SKM-1 (cell line): ENCODE results near the gene CAMK2D.

Source experiments
- DNase-seq: peaks from one replicate; lab custom pipeline; 2025; ENCODE audit not compliant: unreplicated experiment; lab: John Stamatoyannopoulos, UW

CAMK2D gene

DNA sequence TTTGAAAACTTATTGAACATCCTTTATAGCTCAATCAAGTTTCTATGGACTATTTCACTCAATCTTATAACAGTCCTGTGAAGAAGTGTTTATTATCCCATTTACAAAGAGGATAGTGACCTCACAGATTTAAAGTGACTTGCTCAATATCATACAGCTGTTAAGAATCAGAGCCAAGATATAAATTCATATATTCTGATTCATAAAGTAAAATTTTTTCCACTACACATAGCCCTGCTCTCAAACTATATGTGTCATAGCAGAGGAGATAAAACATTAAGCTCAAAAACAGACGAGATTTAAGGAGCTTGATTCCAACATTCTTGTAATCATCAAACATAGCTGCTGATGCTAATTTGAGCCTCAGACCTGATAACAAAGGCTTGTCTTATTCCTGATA is 226.8 kb downstream of the CAMK2D start:
- DNase-seq: no peak

- DNase-seq: no peak
Observed at GRCh38 chr4:113531572-113531971, 230.0 kb downstream of the CAMK2D start.

DNA sequence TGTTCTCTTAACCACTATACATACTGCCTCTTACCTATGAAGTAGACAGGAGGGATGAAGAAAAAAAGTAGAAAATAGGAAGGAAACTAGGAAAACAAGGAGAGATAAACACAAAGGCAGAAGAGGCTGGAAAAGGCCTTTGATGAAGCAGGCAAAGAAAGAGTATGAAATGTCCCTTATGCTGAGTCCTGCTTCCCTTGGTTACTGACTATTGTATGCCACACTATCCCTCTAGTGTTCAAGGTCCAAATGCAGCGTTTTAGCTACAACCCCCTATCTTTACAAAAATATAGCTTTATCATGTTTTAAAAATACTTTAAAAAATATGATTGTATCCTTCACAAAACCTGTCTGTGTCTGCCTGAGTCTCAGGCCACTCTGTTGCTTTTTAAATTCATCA is 233.1 kb downstream of the CAMK2D start:
- no peak for DNase-seq

DNA sequence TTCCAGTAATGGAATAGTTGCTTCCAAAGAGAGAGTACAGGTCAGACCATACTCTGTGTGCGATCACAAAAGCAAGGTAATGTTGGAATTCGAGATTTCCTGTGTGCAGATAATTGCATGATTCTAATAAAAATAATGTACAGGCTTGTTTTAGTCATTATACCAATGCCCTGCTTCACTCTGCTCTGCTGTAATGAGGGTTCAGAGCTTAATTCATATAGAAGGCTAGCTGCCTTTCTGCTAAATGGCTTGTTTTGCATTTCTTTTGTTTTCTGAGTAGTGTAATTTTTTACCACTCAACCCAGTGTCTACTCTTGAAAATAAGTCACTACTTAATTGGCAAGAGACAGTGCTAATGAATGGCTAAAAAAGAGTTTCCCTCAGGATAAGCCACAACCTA is 236.0 kb downstream of the CAMK2D start:
- DNase-seq: no peak

- DNase-seq: no peak
Observed at GRCh38 chr4:113524505-113525186, 236.9 kb downstream of the CAMK2D start.

DNA sequence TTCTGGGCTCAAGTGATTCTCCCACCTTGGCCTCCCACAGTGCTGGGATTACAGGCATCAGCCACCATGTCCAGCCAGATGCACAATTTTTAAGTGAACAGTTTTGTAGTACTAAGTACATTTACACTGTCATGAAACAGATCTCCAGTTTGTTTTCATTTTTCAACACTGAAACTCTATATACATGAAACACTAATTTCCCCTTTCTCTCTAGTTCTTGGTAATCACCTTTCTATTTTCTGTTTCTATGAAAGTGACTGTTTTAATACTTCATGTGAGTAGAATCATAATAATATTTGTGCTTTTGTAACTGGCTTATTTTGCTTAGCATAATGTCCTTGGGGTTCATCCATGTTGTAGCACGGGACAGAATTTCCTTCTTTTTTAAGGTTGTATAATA is 237.4 kb downstream of the CAMK2D start:
- no peak for DNase-seq

- no peak for DNase-seq
Observed at GRCh38 chr4:113522433-113522832, 239.1 kb downstream of the CAMK2D start.

DNA sequence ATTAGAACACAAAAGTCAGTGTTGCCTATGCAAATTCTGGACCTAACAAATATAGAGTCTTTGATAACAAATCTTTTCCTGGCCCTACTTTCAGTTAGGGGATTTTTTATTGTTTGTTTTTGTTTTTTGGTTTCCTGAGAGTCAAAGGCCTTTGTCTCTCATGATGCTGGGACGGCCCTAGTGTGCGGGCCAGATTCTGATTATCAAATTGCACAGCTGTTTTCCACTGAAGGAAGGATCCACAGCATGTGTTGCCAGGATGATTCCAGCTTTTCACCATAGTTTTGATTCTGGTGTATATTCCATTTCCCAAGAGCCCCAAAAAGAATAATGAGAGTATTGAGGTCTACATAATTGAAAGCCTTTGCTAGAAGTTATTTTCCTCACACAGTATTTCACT is 248.2 kb downstream of the CAMK2D start:
- DNase-seq: no peak

- no peak for DNase-seq
Observed at GRCh38 chr4:113512880-113513279, 248.7 kb downstream of the CAMK2D start.

GRCh38 chr4:113511944-113512343 is 249.6 kb downstream of the CAMK2D start:
- DNase-seq: no peak

GRCh38 chr4:113509851-113510250 is 251.7 kb downstream of the CAMK2D start:
- DNase-seq: no peak

GRCh38 chr4:113505044-113505443 is 256.5 kb downstream of the CAMK2D start:
- DNase-seq: no peak

DNA sequence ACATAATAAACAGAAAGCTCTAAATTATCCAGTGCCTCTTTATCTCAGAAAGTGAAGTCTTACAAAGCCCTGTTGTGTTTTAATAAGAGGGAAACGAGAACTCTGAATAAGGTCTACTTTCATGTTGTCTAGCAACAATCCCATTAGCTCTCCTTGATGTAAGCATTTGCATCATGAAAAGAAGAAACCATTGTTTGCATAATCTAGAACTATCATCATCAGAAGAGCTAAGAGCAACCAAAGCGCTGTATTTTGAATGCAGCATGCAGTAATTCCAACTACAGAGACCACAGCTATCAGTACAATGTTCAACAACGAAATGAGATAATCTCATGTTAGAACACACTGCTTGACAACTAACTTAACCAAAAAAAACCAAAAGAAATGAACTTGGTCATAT is 257.1 kb downstream of the CAMK2D start:
- no peak for DNase-seq

DNA sequence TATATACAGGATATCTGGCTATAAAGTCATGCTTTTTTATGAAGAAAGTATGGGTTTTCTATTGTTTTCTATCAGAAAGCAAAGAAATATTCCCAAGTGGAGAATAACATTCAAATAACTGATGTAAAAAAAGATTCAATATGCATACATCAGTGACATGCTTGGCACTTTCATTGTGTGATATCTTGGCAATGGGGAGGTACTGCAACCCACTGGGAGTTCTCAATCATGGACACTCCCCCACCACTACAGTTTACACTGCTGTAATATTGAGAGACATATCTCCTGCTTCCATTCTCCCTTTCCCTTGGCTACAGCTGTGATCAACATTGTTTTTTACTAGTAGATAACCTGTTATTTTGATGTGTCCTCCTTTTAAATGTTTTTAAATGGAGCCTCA is 257.8 kb downstream of the CAMK2D start:
- DNase-seq: no peak

GRCh38 chr4:113502906-113503305 is 258.6 kb downstream of the CAMK2D start:
- DNase-seq: no peak

DNA sequence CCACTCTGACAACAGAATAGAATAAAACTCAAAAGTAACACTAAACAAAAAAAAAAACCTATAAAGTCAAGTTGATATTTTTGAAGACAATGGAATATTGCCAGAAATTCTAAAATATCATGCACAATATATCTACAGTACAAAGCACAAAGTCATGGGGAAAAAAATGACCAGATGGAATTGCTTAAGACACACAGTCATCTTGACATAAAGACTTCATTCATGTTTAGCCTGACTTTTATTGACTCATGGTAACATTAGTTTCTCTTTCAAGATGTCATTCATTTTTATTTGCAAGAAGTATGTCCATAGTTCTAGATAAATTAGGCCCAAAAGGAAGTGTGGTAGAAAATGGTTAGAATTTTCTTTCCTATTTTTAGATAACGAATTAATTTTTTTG is 259.1 kb downstream of the CAMK2D start:
- DNase-seq: no peak

- no peak for DNase-seq
Observed at GRCh38 chr4:113500424-113500823, 261.1 kb downstream of the CAMK2D start.

DNA sequence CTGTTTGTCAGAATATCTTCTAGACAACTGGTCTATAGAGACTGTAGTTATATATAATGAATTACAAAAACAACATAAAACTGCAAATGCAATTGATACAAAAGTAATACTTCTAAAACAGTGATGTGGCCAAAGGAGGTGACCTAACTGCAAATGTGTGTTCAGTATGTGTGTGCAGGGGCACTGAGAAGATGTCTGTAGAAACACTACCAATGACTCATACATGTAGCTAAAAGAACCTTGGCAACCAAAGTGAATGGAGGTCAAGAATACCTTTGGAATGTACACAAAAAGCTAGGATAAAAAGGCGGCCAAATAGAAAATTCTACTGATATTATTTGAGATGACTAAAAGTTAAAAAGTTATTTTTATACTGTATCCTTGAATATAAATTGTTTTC is 261.8 kb downstream of the CAMK2D start:
- DNase-seq: no peak

DNA sequence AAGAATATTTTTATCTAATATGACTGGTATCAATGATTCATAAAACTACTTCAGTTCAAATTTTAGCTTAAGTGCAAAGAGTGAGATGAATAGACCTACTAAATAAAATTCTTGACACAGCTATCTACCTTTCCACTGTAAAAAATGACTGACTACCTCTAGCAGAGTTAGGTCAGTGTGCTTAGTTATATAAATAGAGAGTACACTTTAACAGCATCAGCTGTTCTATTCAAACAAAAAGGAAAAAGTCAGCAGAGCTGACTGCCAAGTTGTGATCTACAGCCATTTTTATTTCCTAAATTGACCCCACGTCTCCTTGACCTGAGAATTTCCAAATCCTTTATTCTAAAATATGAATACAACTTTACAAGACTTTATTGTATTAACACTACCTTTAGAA is 262.4 kb downstream of the CAMK2D start:
- DNase-seq: no peak

DNA sequence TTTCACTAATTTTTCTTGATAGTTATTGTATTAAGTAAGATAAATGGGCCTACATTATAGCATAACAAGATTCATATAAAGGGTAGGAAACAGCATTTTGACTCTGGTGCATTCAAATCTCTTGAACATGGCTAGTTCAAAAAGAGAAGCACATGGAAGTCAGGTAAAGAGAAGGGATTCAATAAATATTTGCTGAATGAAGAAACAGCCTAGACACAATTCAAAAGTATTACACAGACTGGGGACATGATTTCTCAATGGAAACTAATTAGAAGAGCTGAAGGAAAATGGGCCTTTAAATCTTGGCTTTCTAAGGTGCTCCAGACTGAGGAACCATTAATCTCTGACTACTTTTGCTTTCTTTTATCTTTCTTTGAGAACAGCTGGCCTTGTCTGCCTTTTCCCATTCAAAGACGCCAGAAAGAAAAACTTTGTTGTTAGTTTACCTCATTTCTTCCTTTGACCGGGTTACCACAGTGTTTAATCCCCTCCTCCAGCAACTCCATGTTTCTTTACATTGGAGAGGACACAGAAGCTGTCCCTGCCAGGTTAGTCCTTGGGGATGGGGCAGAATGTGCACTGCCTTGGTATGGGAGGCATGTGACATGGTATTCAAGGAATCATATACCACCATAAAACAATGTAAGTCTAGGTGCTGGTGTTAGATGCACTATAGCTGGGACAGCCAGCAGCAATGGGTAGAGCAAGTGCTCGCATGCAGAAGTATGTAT is 264.2 kb downstream of the CAMK2D start:
- no peak for DNase-seq

DNA sequence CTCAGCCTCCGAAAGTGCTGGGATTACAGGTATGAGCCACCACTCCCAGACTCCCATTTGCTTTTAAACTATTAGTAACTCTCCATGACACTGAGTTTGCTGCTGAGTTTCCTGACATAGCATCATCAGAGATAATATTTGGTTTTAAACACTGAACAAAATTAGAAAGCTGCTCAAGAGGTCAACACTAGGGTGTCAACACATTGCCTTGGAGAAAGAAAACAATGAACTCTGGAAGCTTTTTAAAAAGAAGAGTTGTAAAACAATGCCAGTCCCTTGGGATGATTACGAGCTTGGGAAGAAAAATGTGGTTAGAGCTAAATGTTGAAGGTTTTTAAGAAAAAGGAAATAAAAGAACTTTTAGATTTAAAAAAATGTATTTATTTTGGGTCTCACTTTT is 264.8 kb downstream of the CAMK2D start:
- no peak for DNase-seq

GRCh38 chr4:113495790-113496189 is 265.7 kb downstream of the CAMK2D start:
- DNase-seq: no peak

DNA sequence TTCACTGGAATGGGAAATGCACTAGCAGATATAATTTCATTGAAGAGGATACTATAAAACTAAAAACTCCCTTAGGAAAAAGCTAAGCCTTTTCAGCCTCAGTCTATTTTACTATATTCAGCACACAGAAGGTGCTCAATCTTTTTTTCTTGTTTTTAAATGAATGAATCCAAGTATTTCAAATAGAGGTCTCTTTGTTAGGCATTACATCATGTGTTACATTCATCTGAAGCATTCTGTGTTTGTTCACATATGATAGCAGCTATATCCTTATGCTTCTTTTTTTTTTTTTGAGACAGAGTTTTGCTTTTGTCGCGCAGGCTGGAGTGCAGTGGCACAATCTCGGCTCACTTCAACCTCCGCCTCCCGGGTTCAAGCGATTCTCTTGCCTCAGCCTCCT is 278.4 kb downstream of the CAMK2D start:
- DNase-seq: no peak
